GM06990 (cell line): ENCODE measurements around the gene NEK7.

Source experiments
- DNase-seq: peaks from one replicate; pipeline ENCODE4 v3.0.0-alpha.2; 2011; ENCODE audit not compliant: insufficient read length; ENCODE audit errors: extremely low read depth
- H3K27me3 ChIP-seq: replicated peaks from 2 replicates; pipeline ENCODE4 v1.6.0; 2011; ENCODE audit warnings: low read length; ENCODE audit not compliant: control insufficient read depth, insufficient read depth
- H3K36me3 ChIP-seq: 2 replicates; pipeline ENCODE4 v1.5.1; 2011; ENCODE audit warnings: low read length; ENCODE audit not compliant: control insufficient read depth, insufficient read depth
- H3K4me3 ChIP-seq: replicated peaks from 2 replicates; pipeline ENCODE4 v1.5.1; 2011; ENCODE audit warnings: low read depth, mild to moderate bottlenecking, control low read depth, low read length
- TF ChIP-seq, protein P1 (sequence below): IDR thresholded peaks from 2 replicates; pipeline ENCODE4 v1.5.1; 2011; ENCODE audit warnings: low read length, control low read depth, mild to moderate bottlenecking, inconsistent platforms; ENCODE audit not compliant: insufficient read depth, poor library complexity, severe bottlenecking

Gene NEK7

GRCh38 chr1:198156745-198157240 is at the start of gene NEK7:
TSS of gene NEK7 (plus strand) at chr1:198156998. CDS start at chr1:198232581, 75,583 bp downstream.
- DNase-seq, result peak; percentile 88

DNA sequence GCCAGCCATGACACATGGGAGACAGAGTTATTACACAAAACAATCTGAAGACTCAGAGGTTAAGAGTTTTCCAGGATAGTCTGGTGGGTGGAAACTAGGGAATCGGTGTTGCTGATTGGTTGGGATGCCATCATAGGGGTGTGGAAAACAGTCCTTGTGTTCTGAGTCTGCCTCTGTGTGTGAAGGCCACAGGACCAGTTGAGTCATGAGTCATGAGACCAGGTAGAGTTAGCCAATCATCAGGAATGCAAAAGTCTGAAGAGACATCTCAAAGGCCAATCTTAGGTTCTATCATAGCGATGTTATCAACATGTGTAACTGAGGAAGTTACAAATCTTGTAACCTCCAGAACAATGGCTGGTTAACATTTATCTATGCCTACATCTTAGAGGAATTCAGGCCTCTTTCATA is 49.7 kb upstream of the NEK7 start:
- TF ChIP-seq, protein P1, sequence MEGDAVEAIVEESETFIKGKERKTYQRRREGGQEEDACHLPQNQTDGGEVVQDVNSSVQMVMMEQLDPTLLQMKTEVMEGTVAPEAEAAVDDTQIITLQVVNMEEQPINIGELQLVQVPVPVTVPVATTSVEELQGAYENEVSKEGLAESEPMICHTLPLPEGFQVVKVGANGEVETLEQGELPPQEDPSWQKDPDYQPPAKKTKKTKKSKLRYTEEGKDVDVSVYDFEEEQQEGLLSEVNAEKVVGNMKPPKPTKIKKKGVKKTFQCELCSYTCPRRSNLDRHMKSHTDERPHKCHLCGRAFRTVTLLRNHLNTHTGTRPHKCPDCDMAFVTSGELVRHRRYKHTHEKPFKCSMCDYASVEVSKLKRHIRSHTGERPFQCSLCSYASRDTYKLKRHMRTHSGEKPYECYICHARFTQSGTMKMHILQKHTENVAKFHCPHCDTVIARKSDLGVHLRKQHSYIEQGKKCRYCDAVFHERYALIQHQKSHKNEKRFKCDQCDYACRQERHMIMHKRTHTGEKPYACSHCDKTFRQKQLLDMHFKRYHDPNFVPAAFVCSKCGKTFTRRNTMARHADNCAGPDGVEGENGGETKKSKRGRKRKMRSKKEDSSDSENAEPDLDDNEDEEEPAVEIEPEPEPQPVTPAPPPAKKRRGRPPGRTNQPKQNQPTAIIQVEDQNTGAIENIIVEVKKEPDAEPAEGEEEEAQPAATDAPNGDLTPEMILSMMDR, result no peak
- H3K27me3 ChIP-seq, result no peaks in the 10 kb centered on the region
- no peaks in the 10 kb centered on the region for H3K36me3 ChIP-seq
- H3K4me3 ChIP-seq, result no peak overlapping the region
- DNase-seq, result no peak

More at GRCh38 chr1:198156745-198157240, at the start of gene NEK7:
- no peaks in the 10 kb centered on the region for H3K27me3 ChIP-seq
- no peaks in the 10 kb centered on the region for H3K36me3 ChIP-seq
- TF ChIP-seq, protein P1, result no peak
- H3K4me3 ChIP-seq, result peak within 1 kb of the TSS; percentile 88

DNA sequence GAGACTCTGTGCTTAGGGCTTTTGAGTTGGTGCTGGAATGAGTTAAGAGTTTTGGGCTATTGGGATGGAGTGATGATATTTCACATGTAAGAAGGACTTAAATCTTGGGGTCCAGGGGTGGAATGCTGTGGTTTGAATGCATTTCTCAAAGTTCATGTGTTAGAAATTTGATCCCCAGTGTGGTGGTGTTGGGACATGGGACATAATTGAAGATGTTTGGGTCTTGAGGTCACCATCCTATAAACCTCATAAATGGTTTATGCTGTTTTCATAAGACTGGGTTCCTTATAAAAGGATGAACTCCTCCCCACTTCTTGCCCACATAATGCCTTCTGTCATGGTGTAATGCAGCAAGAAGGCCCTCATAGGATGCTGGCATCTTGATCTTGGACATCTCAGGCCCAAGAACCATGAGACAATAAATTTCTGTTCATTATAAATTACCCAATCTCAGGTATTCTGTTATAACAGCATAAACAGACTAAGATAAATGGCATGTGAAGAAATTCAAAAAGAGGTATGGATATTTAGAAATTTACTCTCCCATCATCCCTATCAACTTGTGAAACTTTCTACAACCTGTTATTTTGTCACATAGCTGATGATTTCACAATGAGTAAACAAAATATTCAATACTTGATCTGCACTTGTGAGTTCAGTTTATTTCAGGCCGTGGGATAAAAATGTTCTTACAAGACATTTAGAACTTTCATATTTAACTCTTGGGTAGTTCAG is 48.0 kb upstream of the NEK7 start:
- H3K27me3 ChIP-seq, result no peaks in the 10 kb centered on the region
- TF ChIP-seq, protein P1, result no peak
- no peaks in the 10 kb centered on the region for H3K36me3 ChIP-seq
- DNase-seq, result no peak
- no peak overlapping the region for H3K4me3 ChIP-seq

DNA sequence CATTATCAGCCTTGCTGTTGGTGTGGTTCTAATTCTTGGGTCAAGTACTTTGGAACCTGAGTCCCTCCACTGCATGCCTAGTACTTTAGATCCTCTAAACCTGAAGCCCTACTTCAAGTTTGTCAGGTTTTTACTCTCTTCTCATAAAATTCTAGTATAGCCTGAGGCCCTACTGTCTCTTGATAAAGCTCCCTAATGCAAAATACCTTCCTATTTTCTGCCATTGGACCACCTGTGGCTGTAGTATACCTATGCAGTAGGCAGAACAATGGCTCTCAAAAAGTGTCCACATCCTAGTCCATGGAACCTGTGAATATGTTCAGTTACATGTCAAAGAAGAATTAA is 47.5 kb upstream of the NEK7 start:
- TF ChIP-seq, protein P1, result no peak
- Histone ChIP-seq H3K27me3 (no peaks in the 10 kb centered on the region), H3K36me3 (no peaks in the 10 kb centered on the region), H3K4me3 (no peak overlapping the region)
- no peak for DNase-seq

DNA sequence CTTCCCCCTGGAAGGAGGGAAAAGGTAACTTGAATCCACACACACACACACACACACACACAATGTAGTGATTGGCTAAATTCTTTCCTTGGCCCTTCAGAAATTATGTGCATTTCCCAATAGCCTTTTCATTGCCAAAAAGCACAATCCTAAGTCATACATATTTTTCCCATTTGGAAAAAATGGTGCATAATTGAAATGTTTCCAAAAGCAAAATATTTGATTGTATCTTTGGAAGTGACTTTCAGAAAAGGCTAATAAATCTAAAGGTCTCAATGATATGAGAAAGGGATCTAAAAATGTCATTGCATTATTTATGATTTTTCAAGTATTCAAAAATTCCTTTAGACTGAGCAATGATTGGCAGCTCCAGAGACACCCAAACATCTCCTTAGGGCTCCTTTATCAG is 43.5 kb upstream of the NEK7 start:
- H3K27me3 ChIP-seq, result no peaks in the 10 kb centered on the region
- H3K36me3 ChIP-seq, result no peaks in the 10 kb centered on the region
- no peak overlapping the region for H3K4me3 ChIP-seq
- TF ChIP-seq, protein P1, result no peak
- no peak for DNase-seq
